A549 (cell line): Measurements from ENCODE around the gene CLEC2D.

Experiments
- CEBPB ChIP-seq, 2 experiments: fragments of >200 bp in 1 of 2; sonication (Bioruptor Twin) in 1 of 2; formaldehyde crosslinking in 1 of 2; IDR thresholded peaks; 2 replicates each; pipeline ENCODE4 v1.6.1; 2012 to 2016
- PBX3 ChIP-seq: IDR thresholded peaks from 2 replicates; pipeline ENCODE4 v1.6.1; 2012
- REST ChIP-seq: fragments of 200-600 bp; sonication (generic); IDR thresholded peaks from 2 replicates; pipeline ENCODE4 v1.6.1; 2016; ENCODE audit warnings: antibody characterized with exemption, mild to moderate bottlenecking, moderate library complexity

GRCh38 chr12:9661720-9662119, 7.8 kb upstream of the CLEC2D start:
- TF ChIP-seq PBX3 (no peak), CEBPB (IDR thresholded peaks at IDR 0.05) (no peak), REST (no peak)
